ENCODE data around the gene RIPK1. TPM values are rescaled to one million over a fixed set of nuclear protein-coding genes. Genes with fewer than 3 reads are reported as not detected.

Gene RIPK1
- total and polyA plus RNA-seq, 9 of the 15 experiments (the other 6 are each of a cell fraction or from before 2014, with no cell fraction given): 3.8 to 24.9 (median 17.7) TPM

DNA sequence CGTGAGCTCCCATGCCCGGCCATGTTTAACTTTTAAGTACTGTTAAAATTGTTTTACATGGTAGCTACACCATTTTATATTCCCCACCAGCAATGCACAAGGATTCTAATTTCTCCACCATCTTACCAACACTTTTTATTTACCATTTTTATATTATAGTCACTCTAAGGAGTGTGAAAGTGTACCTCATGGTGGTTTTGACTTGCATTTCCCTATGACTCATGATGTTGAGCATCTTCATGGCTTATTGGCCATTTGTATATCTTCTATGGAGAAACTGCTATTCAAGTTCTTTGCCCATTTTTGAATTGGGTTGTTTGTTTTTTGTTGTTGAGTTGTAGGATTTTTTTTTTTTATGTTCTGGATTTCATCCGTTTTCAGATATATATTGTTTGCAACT, 34.6 kb downstream of the RIPK1 start (continued):
- TF ChIP-seq, protein P1, sequence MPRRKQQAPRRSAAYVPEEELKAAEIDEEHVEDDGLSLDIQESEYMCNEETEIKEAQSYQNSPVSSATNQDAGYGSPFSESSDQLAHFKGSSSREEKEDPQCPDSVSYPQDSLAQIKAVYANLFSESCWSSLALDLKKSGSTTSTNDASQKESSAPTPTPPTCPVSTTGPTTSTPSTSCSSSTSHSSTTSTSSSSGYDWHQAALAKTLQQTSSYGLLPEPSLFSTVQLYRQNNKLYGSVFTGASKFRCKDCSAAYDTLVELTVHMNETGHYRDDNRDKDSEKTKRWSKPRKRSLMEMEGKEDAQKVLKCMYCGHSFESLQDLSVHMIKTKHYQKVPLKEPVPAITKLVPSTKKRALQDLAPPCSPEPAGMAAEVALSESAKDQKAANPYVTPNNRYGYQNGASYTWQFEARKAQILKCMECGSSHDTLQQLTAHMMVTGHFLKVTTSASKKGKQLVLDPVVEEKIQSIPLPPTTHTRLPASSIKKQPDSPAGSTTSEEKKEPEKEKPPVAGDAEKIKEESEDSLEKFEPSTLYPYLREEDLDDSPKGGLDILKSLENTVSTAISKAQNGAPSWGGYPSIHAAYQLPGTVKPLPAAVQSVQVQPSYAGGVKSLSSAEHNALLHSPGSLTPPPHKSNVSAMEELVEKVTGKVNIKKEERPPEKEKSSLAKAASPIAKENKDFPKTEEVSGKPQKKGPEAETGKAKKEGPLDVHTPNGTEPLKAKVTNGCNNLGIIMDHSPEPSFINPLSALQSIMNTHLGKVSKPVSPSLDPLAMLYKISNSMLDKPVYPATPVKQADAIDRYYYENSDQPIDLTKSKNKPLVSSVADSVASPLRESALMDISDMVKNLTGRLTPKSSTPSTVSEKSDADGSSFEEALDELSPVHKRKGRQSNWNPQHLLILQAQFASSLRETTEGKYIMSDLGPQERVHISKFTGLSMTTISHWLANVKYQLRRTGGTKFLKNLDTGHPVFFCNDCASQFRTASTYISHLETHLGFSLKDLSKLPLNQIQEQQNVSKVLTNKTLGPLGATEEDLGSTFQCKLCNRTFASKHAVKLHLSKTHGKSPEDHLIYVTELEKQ (CRISPR knock-in tag; IDR thresholded peaks at IDR 0.05): no peak

DNA sequence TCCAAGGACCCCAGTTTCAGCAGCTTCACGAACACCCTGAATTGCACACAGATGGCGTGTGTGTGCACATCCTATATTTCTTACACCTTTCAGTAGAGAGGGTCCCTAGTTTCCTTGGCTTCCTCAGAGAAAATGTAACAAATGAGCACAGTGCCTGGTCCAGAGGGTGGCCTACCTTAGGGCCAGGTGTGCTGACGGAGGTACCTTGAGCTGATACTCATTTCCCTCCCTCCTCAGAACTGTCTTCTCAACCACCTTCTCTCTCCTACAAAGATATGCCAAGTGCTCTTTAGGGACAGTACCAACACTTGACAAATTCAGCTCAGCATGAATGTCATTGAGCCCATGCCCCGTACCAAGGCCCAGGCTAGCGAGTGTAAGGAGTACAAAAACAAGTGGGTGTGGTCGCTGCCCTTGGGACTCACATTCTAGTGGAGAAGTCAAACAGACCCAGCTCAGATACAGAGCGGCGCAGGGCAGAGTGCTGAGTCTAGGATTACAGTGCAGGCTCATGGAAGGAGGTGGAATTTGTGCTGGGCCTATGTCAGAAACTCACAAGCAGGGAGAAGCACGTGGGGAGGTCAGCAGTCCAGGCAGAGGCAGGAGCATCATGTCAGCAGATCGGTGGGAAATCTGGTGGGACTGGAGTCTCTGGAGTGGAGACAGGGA, 40.6 kb downstream of the RIPK1 start:
- H3K27me3 ChIP-seq (ENCODE audit: control insufficient read depth in 2 of 2, insufficient read depth in 2 of 2, low read length in 2 of 2): no peaks in the 10 kb centered on the region
- no peaks in the 10 kb centered on the region for H3K79me2 ChIP-seq (ENCODE audit: control insufficient read depth, insufficient read depth, low read length)
- H3K4me2 ChIP-seq (ENCODE audit: insufficient read depth, low read length): no peak overlapping the region
- intact Hi-C loops (cut with micrococcal nuclease): no loop called here
- DNase-seq (ENCODE audit: extremely low read depth in 1 of 4, low spot score in 3 of 4) (no peak), FAIRE-seq (no peak), ATAC-seq (peak; percentile 49)
- no peak overlapping the region for H3K27ac ChIP-seq (ENCODE audit: extremely low read depth, low read depth, low read length)
- no peaks in the 10 kb centered on the region for H3K9me3 ChIP-seq (replicated peaks; ENCODE audit: control insufficient read depth, insufficient read depth, low read depth, low read length)
- in situ Hi-C loops (cut with MboI): no loop called here
- H3K4me1 ChIP-seq (replicated peaks in 1 of 2; ENCODE audit: control insufficient read depth in 2 of 2, insufficient read depth in 2 of 2, low read length in 2 of 2): no peaks in the 10 kb centered on the region
- H2AFZ ChIP-seq (ENCODE audit: low read depth, low read length): no peak overlapping the region
- ChIA-PET POLR2A (interaction anchor here (0.5 to 3.3 kb wide), 8 partner anchors 7 to 1501 kb away, joined by 3 to 7 read pairs (median 3); partner anchors contain the start of gene BPHL), CTCF (ENCODE audit: low intra/inter-chr PET ratio) (no interaction called here)
- peak overlapping the region in 1 of 2 experiments; percentile 52; a peak in 2 of 4 replicates for H3K9ac ChIP-seq (ENCODE audit: insufficient read depth in 1 of 2, low read depth in 2 of 2, low read length in 2 of 2)
- H3K36me3 ChIP-seq (ENCODE audit: control insufficient read depth, insufficient read depth, low read length): peaks cover 92% of the 10 kb centered on the region
- H4K20me1 ChIP-seq (replicated peaks; ENCODE audit: control insufficient read depth, insufficient read depth, low read length): no peaks in the 10 kb centered on the region; the same call in 1 of the 2 replicates
- H3K9me1 ChIP-seq (ENCODE audit: control insufficient read depth, insufficient read depth, low read length): no peaks in the 10 kb centered on the region
- no TSS peak for BruUV-seq (replicated peaks)
- no peak for TF ChIP-seq C11orf30 (IDR thresholded peaks at IDR 0.05; ENCODE audit: low read depth)
- no peak for TF ChIP-seq E2F4 (CRISPR knock-in tag; IDR thresholded peaks at IDR 0.05; ENCODE audit: low read depth)
- TF ChIP-seq, protein P2, sequence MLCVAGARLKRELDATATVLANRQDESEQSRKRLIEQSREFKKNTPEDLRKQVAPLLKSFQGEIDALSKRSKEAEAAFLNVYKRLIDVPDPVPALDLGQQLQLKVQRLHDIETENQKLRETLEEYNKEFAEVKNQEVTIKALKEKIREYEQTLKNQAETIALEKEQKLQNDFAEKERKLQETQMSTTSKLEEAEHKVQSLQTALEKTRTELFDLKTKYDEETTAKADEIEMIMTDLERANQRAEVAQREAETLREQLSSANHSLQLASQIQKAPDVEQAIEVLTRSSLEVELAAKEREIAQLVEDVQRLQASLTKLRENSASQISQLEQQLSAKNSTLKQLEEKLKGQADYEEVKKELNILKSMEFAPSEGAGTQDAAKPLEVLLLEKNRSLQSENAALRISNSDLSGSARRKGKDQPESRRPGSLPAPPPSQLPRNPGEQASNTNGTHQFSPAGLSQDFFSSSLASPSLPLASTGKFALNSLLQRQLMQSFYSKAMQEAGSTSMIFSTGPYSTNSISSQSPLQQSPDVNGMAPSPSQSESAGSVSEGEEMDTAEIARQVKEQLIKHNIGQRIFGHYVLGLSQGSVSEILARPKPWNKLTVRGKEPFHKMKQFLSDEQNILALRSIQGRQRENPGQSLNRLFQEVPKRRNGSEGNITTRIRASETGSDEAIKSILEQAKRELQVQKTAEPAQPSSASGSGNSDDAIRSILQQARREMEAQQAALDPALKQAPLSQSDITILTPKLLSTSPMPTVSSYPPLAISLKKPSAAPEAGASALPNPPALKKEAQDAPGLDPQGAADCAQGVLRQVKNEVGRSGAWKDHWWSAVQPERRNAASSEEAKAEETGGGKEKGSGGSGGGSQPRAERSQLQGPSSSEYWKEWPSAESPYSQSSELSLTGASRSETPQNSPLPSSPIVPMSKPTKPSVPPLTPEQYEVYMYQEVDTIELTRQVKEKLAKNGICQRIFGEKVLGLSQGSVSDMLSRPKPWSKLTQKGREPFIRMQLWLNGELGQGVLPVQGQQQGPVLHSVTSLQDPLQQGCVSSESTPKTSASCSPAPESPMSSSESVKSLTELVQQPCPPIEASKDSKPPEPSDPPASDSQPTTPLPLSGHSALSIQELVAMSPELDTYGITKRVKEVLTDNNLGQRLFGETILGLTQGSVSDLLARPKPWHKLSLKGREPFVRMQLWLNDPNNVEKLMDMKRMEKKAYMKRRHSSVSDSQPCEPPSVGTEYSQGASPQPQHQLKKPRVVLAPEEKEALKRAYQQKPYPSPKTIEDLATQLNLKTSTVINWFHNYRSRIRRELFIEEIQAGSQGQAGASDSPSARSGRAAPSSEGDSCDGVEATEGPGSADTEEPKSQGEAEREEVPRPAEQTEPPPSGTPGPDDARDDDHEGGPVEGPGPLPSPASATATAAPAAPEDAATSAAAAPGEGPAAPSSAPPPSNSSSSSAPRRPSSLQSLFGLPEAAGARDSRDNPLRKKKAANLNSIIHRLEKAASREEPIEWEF (CRISPR knock-in tag; IDR thresholded peaks at IDR 0.05): no peak
- H3K4me3 ChIP-seq: no peak overlapping the region
- WGBS (ENCODE audit: insufficient coverage, low coverage, missing lambda C conversion rate): 87% methylated on average over 10 of the region's 10 CpGs
